GM18858 (cell line): Measurements from ENCODE around the gene SH3PXD2B.
"Not testable (repeated sequence)": the region's sequence is repeated elsewhere in the genome, so short reads cannot be mapped to it uniquely, and the experiment has no call there.

Experiments
- ATAC-seq: cut with Tn5 transposase; IDR thresholded peaks from one replicate; pipeline ENCODE4 v1.9.1; 2021; ENCODE audit not compliant: unreplicated experiment

Gene SH3PXD2B

DNA sequence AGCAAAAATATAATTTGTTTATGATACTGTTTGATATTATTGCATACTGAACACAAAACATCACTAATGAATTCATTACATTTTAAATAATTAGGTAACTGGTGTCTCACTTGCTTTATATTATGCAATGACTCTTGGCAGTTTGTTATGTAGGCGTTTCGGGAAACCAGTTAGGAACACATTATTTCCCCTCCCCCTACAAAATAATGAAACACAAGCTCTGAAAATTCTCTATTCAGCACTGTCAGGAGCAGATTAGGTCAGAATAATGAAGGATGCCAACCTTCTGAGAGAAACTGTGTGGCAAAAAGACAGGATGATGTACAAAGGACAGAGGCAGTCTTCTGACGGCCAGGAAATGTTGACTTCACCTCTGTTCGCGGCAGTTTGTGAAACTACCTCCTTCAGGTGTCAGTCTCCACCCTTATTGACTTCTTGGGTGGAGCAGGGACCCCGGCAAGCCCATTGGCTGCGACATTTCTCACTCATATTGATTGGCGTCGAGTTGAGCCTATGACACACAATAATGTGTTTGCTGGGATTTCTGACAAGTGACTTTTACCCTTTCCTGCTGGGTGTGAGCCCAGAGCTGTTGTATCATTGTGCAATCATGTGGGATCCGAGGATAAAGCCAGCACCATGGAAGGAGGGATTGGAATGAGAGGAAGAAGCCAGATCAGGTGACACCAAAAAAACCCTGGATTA is 33.9 kb downstream of the SH3PXD2B start:
- no peak for ATAC-seq

DNA sequence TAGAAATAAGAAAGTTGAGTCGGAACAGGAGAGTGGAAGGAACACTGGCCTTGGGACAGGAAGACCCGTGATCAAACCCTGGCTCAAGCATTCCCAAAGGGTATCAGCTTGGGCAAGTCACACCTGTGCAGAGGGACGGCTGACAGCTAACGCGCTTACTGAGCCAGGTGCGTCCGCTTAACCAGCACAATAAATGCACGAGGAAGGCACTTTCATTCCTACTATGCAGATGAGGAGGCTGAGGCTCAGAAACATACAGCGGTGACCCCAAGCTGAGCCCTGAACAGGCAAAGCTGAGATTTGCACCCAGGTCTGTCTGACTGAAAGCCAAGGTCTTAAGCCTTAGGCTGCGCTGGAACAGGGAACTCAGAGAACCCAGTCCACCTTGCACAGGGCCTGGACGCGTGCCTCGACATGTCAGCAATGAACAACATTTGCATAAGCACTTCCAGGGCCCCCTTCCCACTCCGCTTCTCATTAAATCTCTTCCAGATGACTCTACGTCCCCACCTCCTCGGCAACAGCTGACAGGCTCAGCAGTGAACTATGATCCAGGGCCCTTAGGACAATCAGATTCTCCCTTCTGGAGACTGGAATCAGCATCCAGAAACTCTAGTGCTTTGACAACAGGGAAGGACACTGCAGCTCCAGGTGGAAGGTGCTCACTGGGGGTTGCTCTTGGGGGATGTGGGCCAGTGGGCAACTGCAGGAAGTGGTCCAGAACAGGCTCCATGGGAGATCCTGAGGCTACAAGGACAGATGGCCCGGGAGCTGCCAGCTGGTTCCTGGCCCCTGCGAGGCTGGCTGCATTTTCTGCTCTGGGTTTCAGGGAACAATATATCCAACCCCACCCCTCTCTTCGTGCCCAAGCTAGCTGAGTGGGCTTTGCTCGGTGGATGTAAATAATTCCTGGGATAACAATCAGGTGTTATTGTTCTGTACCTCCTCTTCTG is 35.2 kb downstream of the SH3PXD2B start:
- ATAC-seq, result no peak

DNA sequence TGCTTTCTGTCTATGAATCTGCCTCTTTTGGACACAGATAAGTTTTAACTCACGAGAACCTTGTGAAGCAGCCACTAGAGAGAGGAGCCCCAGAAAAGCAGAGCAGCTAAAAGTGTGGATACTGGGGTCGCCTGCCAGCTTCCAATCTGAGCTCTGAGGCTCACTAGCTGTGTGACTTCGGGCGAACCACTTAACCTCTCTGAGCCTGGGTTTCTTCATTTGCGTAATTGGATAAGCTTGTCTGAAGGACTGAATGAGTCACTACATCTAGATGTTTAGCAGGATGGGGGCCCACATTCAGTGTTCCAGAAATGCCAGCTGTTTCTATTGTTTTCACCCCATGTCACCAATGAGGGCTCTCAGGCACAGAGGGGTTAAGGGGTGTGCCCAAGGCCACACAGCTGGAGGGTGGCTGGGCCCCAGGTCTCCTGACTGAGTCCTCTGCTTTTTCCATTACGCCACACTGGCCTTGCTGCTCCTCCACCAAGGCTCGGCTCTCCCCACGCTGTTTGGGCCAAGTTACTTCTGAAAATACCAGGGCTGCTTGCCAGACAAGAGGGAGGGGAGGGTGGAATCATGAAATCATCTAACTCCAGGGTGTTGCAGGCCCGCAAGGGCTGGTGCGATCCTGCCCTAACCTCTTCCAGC is 36.2 kb downstream of the SH3PXD2B start:
- ATAC-seq, result no peak

DNA sequence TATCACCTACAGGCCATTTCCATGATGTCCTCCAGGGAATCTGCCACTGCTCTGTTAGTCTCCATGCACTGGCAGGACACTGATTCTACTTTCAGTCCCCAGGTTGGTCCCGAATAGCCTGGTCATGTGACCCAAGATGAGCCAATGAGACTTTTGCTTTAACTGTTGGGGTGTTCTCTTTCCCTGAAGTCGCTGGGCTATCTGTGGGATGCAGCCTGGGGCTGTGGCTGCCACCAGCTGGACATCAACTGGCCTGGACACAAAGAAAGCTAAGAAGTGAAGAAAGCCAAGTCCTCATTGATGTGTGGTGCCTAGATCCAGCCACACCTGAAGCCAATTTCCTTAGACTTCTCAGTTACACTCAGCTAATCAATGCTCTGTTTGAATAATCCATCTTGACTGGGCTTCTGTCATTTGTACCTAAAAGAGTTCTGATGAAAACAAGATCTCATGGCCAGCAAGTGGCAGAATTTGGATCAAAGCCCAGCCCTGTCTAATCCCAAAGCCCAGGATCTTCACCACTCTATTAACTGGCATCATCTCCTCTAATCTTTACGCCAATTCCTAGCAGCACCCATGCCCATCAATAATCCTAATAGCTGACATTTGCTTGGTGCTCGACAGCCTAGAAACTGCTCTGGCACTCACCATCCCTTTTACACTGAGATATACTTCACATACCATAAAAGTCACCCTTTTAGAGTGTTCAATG is 37.0 kb downstream of the SH3PXD2B start:
- no peak for ATAC-seq

DNA sequence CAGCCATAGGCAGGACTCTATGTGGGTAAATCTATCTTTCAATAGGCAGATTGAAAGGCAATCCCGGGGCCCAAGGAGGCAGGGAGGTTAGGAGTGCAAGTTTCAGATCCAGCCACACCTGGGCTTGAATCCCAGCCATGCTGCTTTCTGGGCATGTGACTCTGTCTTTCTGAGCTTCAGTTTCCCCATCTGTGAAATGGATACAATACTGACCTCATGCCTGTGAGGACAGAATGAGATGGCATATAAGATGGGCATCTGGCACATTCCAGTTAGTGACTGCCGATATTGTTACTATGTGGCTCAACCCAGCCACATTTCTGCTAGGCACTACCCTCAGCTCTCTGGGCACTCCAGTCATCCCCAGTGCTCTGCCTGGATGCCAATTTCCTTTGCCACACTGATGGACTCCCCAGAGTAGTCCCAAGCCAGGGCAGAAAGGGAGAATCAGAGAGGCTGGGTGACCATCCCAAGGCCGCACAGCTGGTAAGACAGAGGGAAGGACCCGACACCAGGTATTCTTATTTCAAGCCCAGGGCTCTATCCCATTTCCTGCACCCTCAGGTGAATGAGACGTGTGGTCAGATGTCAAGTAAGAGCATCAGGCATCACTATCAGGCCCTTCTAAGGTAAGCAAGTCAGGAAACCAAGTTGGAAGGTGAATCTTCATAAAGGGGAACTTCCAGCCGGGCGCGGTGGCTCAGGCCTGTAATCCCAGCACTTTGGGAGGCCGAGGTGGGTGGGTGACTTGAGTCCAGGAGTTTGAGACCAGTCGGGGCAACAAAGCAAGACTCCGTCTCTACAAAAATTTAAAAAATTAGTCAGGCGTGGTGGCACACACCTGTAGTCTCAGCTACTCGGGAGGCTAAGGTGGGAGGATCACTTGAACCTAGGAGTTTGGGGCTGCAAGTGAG is 38.7 kb downstream of the SH3PXD2B start:
- ATAC-seq, result no peak

DNA sequence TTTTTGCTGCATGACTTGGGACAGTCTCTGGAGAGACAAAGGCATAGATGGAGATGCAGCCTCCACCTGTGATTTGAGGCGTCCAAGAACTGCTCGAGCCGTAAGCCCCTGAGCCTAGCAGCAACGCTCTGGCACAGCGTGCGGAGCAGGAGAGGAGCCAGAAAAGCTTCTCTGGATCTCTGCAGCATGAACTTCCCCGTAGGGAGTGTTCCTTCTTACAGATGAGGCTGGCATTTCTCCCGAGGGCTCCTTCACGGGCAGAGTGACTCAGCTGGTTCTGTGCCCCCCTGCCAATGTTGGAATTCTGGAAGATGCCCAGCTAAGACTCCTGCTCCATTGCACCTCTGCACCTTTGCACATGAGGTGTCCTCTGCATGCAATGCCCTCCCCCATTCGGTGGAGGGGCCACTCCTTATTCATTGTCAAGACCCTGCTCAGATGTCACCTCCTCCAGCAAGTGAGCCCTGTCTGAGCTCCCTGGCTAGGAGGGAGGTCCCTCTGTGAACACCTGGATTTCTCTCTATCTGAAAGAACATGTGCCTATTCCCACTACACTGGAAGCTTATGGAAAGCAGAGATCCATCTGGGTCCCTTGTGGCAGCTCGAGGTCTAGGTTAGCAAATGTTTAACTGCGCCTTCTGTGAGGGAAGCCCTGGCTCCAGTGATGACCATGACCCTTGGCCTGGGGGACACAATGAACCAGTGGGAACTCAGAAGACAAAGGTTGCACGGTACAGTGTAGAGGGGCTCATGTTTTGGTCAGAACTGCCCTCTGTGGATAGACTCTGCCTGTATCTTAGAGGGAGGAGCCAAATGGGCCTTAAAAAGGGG is 39.6 kb downstream of the SH3PXD2B start:
- no peak for ATAC-seq

DNA sequence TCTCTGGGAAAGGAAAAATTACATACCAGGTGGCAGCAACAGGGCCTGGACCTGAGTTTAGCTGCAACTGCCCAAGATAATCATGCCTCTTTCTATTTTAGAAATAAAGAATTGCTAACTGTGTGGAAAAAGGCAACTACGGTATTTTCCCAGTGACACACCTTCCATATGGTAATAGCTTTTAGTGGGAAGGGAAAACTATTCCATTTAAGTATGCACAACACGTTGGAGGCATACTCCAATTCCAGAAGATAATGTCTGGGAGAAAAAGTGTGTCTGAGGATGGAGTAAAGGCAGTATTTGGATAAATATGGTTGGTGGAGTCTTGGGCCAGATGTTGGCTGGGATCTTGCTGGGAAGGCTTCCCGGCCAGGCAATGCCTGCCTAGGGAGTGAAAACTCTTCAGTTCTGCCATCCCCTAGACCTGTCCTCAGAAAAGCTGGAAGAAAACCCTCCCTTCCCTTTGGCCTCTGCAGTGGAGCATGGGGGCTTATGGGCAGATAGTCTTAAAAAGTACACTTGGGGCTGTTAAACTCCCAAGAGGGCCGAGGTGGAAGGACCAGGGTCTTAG is 40.6 kb downstream of the SH3PXD2B start:
- no peak for ATAC-seq

DNA sequence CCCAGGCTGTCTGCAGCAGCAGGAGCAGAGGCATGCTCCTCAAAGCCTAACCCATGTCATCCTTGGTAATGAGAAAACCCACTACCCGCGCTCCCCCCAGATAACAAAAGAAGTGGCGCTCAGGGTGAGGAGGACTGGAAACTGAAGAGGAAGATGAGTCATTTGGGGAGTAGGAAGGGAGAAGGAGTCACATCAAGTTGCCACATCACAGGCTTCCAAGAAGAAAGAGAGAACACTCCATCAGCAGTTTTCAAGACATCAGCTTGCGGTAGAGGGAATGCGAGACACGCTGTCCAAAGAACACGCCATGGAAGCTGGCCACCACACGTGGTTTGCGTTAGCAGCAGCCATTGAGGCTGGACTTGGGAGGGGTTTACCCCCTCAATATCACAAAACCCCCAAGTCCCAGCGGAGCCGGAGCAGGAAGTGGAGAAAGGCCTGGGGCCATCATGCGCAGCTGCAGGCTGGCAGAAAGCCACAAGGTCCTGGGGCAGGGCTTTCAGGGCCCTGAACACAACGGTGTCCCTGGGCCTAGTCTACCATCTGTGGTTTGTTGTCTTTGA is 41.5 kb downstream of the SH3PXD2B start:
- no peak for ATAC-seq

DNA sequence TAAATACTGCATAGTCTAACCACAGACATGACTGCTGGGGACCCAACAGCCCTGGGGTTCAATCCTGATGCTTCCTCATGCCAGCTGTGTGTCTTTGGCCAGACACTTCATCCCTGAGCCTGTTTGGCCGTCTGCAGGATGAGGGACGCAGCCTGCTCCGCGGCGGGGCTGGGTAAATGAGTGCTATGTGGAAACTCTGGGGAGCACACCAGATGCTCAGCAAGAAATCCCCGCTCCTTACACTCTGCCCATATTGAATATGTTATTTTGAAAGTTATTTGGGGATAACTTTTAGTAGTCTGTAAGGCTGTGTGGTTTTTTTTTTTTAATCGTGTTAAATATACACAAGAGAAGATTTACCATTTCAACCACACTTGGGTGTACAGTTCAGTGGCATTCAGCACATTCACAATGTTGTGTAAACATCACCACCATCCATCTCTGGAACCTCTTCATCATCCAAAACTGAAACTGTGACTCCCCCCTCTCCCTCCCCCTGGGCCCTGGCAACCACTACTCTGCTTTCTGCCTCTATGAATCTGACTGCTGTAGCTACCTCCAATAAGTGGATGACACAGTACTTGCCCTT is 42.7 kb downstream of the SH3PXD2B start:
- ATAC-seq, result no peak

DNA sequence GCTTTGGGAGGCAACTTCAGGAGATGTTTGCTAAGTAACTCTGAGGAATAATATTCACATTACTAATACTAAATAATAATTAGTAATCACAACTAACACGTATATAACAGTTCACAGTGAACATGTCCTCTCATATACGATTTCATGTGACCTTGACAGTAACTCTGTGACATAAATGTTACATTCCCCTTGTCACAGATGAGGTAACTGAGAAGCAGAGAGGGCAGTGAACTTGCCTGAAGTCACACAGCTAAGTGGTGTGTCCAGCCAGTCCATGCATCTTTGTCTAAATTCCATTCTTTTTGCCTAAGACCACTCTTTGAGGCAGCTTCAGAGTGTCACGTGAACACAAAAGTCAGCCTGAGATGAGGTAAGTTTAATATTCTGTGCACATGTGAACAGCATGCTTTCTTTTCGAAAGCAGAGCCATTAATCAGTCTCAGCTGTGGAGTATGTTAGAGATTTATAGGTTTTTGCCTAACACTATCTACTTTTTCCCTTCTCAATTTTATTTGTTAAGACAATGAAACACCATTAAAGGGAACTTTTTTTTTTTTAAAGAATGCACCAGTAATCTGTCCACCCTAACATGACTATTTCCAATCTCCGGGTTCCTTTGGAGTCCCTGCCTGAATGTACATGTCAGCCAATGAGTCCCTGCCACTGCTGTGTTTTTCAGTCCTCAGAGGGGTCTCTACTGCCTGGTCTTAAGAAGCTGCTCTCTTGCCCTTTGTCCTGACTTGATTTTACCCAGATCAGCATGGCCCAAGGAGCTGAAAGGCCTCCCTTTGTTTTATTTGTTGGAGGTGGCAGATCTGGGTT is 43.5 kb downstream of the SH3PXD2B start:
- ATAC-seq, result no peak

DNA sequence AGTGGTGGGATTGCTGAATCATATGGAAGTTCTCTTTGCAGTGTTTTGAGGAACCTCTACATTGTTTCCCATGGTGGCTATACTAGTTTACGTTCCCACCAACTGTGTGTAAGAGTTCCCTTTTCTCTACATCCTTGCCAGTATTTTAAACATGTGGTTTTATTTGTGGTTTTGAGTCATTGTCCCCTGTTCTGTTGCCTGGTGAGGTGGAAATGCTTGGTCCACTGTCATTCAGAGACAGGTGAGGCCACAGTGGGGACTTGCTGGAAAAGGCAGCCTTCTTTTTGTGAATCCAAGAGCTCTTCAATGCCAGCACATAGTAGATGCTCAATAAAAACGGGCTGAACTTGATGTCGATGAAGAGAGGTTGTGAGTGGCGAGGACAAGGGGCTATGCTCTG is 44.2 kb downstream of the SH3PXD2B start:
- no peak for ATAC-seq

DNA sequence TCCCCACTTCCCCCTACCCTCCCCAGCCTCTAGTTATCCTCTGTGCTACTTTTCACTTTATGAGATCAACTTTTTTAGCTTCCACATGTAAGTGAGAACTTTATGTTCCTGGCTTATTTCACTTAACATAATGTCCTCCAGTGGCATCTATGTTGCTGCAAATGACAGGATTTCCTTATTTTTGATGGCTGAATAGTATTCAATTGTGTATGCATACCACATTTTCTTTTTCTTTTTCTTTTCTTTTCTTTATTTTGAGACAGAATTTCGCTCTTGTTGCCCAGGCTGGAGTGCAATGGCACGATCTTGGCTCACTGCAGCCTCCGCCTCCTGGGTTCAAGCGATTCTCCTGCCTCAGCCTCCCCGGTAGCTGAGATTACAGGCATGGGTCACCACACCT is 44.8 kb downstream of the SH3PXD2B start:
- not testable (repeated sequence) for ATAC-seq

DNA sequence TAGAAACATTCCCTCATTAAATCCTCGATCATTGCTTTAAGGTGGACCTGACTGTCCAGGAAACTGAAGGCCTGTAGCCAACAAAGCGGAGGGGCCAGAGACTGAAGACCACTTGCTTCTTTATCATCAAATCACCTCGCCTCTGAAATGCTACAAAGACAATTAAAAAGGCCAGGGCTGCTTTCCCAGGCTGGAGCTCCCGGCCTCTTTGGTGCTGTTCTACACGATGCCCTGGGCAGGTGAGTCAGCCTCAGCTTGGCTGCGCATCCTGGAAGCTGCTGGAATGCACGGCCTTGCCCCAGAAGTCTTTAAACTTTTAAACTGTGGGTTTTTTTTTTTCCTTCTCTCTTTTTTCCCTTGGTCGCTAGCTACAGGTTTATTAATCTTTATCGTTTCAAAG is 46.5 kb downstream of the SH3PXD2B start:
- no peak for ATAC-seq

DNA sequence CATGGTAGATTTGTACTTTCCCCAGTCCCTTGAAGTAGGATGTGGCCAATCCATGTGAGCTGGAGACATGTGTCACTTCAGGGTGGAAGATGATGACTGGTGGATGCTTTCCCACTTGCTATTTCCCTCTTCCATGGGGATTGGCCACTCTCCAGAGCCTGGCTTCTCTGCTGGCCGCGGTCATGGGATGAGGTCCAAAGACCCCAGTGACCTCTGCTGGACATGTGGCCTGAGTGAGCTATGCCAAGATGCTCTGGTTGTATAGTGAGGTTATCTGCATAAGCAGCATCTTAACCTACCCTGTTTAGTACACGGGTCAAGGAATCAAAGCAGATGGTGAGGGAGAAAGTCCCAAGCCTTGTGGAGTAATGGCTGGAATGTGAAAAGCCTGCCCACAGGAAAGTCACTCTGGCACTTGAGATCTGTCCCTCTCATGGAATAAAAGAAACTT is 47.1 kb downstream of the SH3PXD2B start:
- no peak for ATAC-seq

DNA sequence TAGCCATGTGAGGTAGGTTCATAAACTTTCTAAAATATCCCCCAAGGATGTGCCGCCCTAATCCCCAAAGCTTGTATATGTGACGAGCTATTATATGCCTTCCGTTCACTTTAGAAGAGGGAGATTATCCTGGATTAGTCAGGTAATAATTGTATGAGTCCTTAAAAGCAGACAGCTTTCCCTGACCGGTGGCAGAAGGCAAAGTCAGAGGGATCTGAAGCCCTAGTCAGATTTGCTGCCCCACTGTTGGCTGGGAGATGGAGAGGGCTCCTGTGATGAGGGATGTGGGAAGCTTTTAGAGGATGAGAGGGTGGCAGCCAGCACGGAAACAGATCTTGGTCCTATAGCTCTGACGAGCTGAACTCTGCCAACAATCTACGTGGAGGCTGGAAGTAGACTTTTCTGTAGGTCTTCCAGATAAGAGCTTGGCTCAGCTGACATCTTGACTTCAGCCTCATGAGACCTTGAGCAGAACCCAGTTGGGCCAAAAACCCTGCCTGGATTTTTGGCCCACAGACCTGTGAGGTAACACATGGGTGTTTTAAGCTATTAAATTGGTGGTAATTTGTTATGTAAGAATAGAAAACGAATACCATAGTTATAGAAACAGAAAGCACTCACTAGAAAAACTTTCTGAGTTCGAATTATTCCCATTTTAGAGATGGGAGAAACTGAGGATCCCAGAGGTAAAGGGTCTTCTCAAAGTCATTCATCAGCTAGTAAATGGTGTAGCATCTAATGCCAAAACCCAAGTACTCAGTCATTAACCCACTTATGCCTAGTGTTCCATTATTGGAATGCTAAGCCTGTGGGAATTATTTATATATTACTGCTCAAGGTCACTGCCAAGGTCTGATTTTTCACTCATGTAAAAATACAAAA is 48.9 kb downstream of the SH3PXD2B start:
- no peak for ATAC-seq

DNA sequence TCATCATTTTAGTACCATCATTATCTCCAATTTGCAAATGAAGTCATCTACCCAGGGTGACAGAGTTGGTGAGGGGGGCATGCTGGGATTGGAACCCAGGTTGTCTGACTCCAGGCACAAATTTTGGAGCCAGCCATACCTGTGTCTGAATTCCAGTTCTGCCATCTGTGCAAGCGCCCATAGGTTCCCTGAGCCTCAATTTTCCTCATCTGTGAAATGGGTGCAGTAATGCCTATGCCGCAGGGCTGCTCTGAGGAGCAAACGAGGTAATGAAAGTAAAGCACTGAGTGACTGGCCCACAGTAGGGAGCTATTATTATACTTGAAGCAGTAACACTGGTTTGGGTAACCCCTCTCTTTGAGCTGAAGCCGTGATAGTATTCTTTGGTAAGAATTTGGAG is 49.6 kb downstream of the SH3PXD2B start:
- ATAC-seq, result no peak
